K562 (cell line): ENCODE data around the gene TMEM38B. TPM values are rescaled to one million over a fixed set of nuclear protein-coding genes. Genes with fewer than 3 reads are reported as not detected.

Experiments
- ATAC-seq: fragments of 200-7000 bp; cut with Tn5 transposase; 3 replicates; pipeline ENCODE4 v1.9.1; 2020; ENCODE audit warnings: moderate library complexity
- BruUV-seq: library from RNA; stranded (reverse); fragments of 400-500 nt; replicated peaks from 2 replicates; lab custom pipeline; 2021; lab: Mats Ljungman, UMichigan
- CTCF ChIA-PET: fragments of 300-600 bp; formaldehyde crosslinking; extraction: SDS; loops from one replicate; lab custom pipeline; 2021; ENCODE audit warnings: low intra/inter-chr PET ratio; lab: Yijun Ruan, JAX
- POLR2A ChIA-PET: fragments of 300-600, 350-650 bp; sonication (Branson Sonifier 250); formaldehyde crosslinking; extraction: SDS; loops from one replicate; lab custom pipeline; 2021; ENCODE audit warnings: antibody characterized with exemption, inconsistent platforms; lab: Yijun Ruan, JAX
- DNase-seq, 4 experiments: peaks; one replicate each; pipeline versions ENCODE4 v3.0.0 to v3.0.0-alpha.2; 2011 to 2018; ENCODE audit warnings: low spot score in 3 of 4, mixed read lengths in 3 of 4; ENCODE audit errors: extremely low read depth in 1 of 4
- FAIRE-seq: peaks from 2 replicates; lab custom pipeline; 2011; peaks lifted over from hg19 to GRCh38; lab: Jason Lieb, UNC
- H2AFZ ChIP-seq: 2 replicates; pipeline ENCODE4 v1.6.0; 2011; ENCODE audit warnings: low read depth, low read length, control low read depth, inconsistent platforms
- H3K27ac ChIP-seq: fragments of 200-600 bp; 3 replicates; pipeline ENCODE4 v1.8.0; 2011; ENCODE audit warnings: low read depth, mild to moderate bottlenecking, control low read depth, inconsistent platforms, low read length, moderate library complexity, mixed read lengths; ENCODE audit errors: extremely low read depth
- H3K27me3 ChIP-seq, 2 experiments: fragments of 300-600 bp in 1 of 2; 2 replicates in 1 of 2; 3 replicates in 1 of 2; pipeline versions ENCODE4 v1.6.0 to v1.8.0; 2011; ENCODE audit warnings: inconsistent platforms in 2 of 2, low read length in 2 of 2, mild to moderate bottlenecking in 1 of 2, mixed read lengths in 1 of 2, moderate library complexity in 1 of 2; ENCODE audit not compliant: control insufficient read depth in 2 of 2, insufficient read depth in 2 of 2
- H3K36me3 ChIP-seq: fragments of 300-600 bp; 3 replicates; pipeline ENCODE4 v1.8.0; 2011; ENCODE audit warnings: mild to moderate bottlenecking, low read length, inconsistent platforms; ENCODE audit not compliant: control insufficient read depth, insufficient read depth
- H3K4me1 ChIP-seq, 2 experiments: fragments of 200-600 bp in 1 of 2; replicated peaks in 1 of 2; 2 replicates in 1 of 2; 3 replicates in 1 of 2; pipeline versions ENCODE4 v1.5.1 to v1.8.0; 2011; ENCODE audit warnings: inconsistent platforms in 2 of 2, low read length in 2 of 2, mild to moderate bottlenecking in 1 of 2, mixed read lengths in 1 of 2, moderate library complexity in 1 of 2; ENCODE audit not compliant: control insufficient read depth in 2 of 2, insufficient read depth in 2 of 2
- H3K4me2 ChIP-seq: 2 replicates; pipeline ENCODE4 v1.6.1; 2011; ENCODE audit warnings: low read length, control low read depth, inconsistent platforms, mixed read lengths; ENCODE audit not compliant: insufficient read depth
- H3K4me3 ChIP-seq: fragments of 200-600 bp; sonication (generic), shearing (Covaris generic); 2 replicates; pipeline ENCODE4 v1.5.1; 2016; ENCODE audit warnings: control low read depth, inconsistent platforms
- H3K79me2 ChIP-seq: fragments of 200-600 bp; 3 replicates; pipeline ENCODE4 v1.8.0; 2011; ENCODE audit warnings: low read length, inconsistent platforms; ENCODE audit not compliant: control insufficient read depth, insufficient read depth
- H3K9ac ChIP-seq, 2 experiments: 2 replicates each; pipeline versions ENCODE4 v1.6.0 to v1.6.1; 2011; ENCODE audit warnings: low read depth in 2 of 2, low read length in 2 of 2, control low read depth in 1 of 2, inconsistent platforms in 1 of 2, mild to moderate bottlenecking in 1 of 2, mixed read lengths in 1 of 2; ENCODE audit not compliant: insufficient read depth in 1 of 2
- H3K9me1 ChIP-seq: one replicate; pipeline ENCODE4 v1.6.0; 2011; ENCODE audit warnings: inconsistent platforms, mild to moderate bottlenecking, low read length, moderate library complexity; ENCODE audit not compliant: control insufficient read depth, insufficient read depth
- H3K9me3 ChIP-seq: replicated peaks from 2 replicates; pipeline ENCODE4 v1.5.1; 2011; ENCODE audit warnings: low read depth, low read length, inconsistent platforms; ENCODE audit not compliant: control insufficient read depth, insufficient read depth
- H4K20me1 ChIP-seq: replicated peaks from 2 replicates; pipeline ENCODE4 v1.6.1; 2011; ENCODE audit warnings: low read length, inconsistent platforms, mixed read lengths; ENCODE audit not compliant: control insufficient read depth, insufficient read depth
- CEBPB ChIP-seq: fragments of 450-650 bp; IDR thresholded peaks from 2 replicates; pipeline ENCODE4 v1.6.1; 2016; ENCODE audit warnings: missing genetic modification characterization, missing compliant biosample characterization
- CEBPG ChIP-seq, 3 experiments: fragments of 200-800 bp in 1 of 3; sonication (Bioruptor generic) in 1 of 3; sonication (generic) in 1 of 3; formaldehyde crosslinking in 1 of 3; IDR thresholded peaks in 2 of 3; conservative IDR thresholded peaks in 1 of 3; 2 replicates each; pipeline versions ENCODE4 v1.6.1 to v1.8.0; 2016 to 2022; ENCODE audit warnings: missing compliant biosample characterization in 2 of 3, missing genetic modification characterization in 2 of 3, mild to moderate bottlenecking in 1 of 3, missing genetic modification reagents in 1 of 3
- ETV1 ChIP-seq: fragments of 450-650 bp; conservative IDR thresholded peaks from 2 replicates; pipeline ENCODE4 v1.6.1; 2016; ENCODE audit warnings: missing genetic modification characterization, control low read depth, low read depth, missing compliant biosample characterization
- IRF2 ChIP-seq: sonication (generic); formaldehyde crosslinking; IDR thresholded peaks from 2 replicates; pipeline ENCODE4 v1.8.1; 2022; ENCODE audit warnings: mild to moderate bottlenecking, missing genetic modification reagents
- SIN3B ChIP-seq: fragments of 450-650 bp; IDR thresholded peaks from 2 replicates; pipeline ENCODE4 v1.6.1; 2017; ENCODE audit warnings: low read depth, mild to moderate bottlenecking, moderate library complexity
- STAT6 ChIP-seq: sonication (generic); formaldehyde crosslinking; IDR thresholded peaks from 2 replicates; pipeline ENCODE4 v1.8.1; 2023; ENCODE audit warnings: mild to moderate bottlenecking, missing genetic modification reagents
- TAF9B ChIP-seq: fragments of 450-650 bp; IDR thresholded peaks from 2 replicates; pipeline ENCODE4 v1.6.1; 2018; ENCODE audit warnings: mild to moderate bottlenecking; ENCODE audit not compliant: partially characterized antibody
- THRAP3 ChIP-seq: fragments of 450-650 bp; IDR thresholded peaks from 2 replicates; pipeline ENCODE4 v1.6.1; 2016; ENCODE audit warnings: mild to moderate bottlenecking, inconsistent platforms, borderline replicate concordance
- XRCC3 ChIP-seq: fragments of 450-650 bp; IDR thresholded peaks from 2 replicates; pipeline ENCODE4 v1.6.1; 2017; ENCODE audit warnings: mild to moderate bottlenecking, moderate library complexity
- WGBS: fragments of 100-300 bp; shearing (Covaris generic); methylation state at CpG from one replicate; pipeline ENCODE4 v1.1.6; 2016; ENCODE audit warnings: low coverage, mixed read lengths; ENCODE audit not compliant: insufficient coverage; ENCODE audit errors: missing lambda C conversion rate; 5-methylcytosine and 5-hydroxymethylcytosine counted together
- in situ Hi-C: fragments of 300-500 bp; cut with MboI; formaldehyde crosslinking; loops from 4 replicates; pipeline ENCODE4 v1.15.0; 2018; ENCODE audit warnings: inconsistent platforms, mixed read lengths
- intact Hi-C: fragments of 100-400 bp; cut with micrococcal nuclease; formaldehyde crosslinking; loops from 2 replicates; pipeline ENCODE4 v1.14.2; 2022
- polyA plus RNA-seq, 8 experiments: library from polyadenylated mRNA; depleted of rRNA in 4 of 8; stranded (reverse) in 5 of 8; unstranded in 3 of 8; fragments of >200 nt; fragmentation: Nextera tagmentation in 2 of 8; fragmentation: Illumina TruSeq in 1 of 8; extraction: Ambion mirVana in 2 of 8; extraction: Trizol in 1 of 8; gene quantifications; 2 replicates each; pipeline versions ENCODE4 v1.2.1 to v1.2.3, GENCODE V29; 2011 to 2014; ENCODE audit warnings: inconsistent platforms in 1 of 8, missing spikeins in 1 of 8
- total RNA-seq, 7 experiments: library from RNA; depleted of rRNA in 6 of 7; stranded (reverse); fragments of >200 nt in 6 of 7; fragmentation: Illumina TruSeq in 2 of 7; extraction: Trizol in 2 of 7; gene quantifications; 2 replicates each; pipeline versions ENCODE4 v1.2.1 to v1.2.3, GENCODE V29; 2011 to 2021; ENCODE audit warnings: low replicate concordance in 1 of 7
- TF ChIP-seq, protein P1 (sequence below): fragments of 200-800 bp; sonication (Bioruptor generic); IDR thresholded peaks from 2 replicates; pipeline ENCODE4 v1.6.1; 2017; ENCODE audit warnings: missing genetic modification characterization, missing compliant biosample characterization

TMEM38B gene
- total and polyA plus RNA-seq, 9 of the 15 experiments (the other 6 are each of a cell fraction or from before 2014, with no cell fraction given): 26.0 to 57.5 (median 38.5) TPM

DNA sequence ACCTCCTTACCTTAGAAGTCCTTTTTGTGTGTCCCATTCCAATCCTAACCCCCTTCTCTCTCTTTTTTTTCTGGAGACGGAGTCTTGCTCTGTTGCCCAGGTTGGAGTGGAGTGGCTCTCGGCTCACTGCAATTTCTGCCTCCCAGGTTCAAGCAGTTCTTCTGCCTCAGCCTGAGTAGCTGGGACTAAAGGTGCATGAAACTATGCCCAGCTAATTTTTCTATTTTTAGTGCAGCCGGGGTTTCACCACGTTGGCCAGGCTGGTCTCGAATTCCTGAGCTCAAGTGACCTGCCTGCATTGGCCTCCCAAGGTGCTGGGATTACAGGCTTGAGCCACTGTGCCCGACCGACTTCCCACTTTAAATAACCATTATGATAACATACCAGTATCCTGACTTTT, 17.5 kb downstream of the TMEM38B start (continued):
- TF ChIP-seq STAT6: no peak
- TF ChIP-seq, protein P1, sequence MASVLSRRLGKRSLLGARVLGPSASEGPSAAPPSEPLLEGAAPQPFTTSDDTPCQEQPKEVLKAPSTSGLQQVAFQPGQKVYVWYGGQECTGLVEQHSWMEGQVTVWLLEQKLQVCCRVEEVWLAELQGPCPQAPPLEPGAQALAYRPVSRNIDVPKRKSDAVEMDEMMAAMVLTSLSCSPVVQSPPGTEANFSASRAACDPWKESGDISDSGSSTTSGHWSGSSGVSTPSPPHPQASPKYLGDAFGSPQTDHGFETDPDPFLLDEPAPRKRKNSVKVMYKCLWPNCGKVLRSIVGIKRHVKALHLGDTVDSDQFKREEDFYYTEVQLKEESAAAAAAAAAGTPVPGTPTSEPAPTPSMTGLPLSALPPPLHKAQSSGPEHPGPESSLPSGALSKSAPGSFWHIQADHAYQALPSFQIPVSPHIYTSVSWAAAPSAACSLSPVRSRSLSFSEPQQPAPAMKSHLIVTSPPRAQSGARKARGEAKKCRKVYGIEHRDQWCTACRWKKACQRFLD (CRISPR knock-in tag): no peak
- TF ChIP-seq TAF9B: no peak
- no peak for TF ChIP-seq IRF2
- TF ChIP-seq SIN3B: no peak

GRCh38 chr9:105712297-105712696, 18.0 kb downstream of the TMEM38B start:
- in situ Hi-C loops: loop anchor here (10.0 kb wide), 1 partner anchor 97 kb away; no protein-coding TSS in a partner anchor
- no peak overlapping the region for H2AFZ ChIP-seq
- H3K27ac ChIP-seq: no peak overlapping the region
- ChIA-PET POLR2A (interaction anchor here (0.7 to 1.0 kb wide), 2 partner anchors 19 to 597 kb away, joined by 3 read pairs; no protein-coding TSS in a partner anchor), CTCF (no interaction called here)
- no peak for DNase-seq
- ATAC-seq: no peak
- no TSS peak for BruUV-seq
- H3K4me2 ChIP-seq: no peak overlapping the region
- peaks cover 0 to 14% of the 10 kb centered on the region in 2 experiments; a peak in 1 of 5 replicates for H3K4me1 ChIP-seq
- TF ChIP-seq CEBPG (CRISPR knock-in tag; IDR thresholded peaks at IDR 0.05) (no peak), CEBPG (tag; conservative IDR thresholded peaks at IDR 0.05 in 1 of 2, IDR thresholded peaks at IDR 0.05 in 1 of 2) (peak in 1 of 2 experiments; percentile 61; a peak in 2 of 4 replicates), ETV1 (tag) (no peak), THRAP3 (no peak), XRCC3 (no peak), CEBPB (tag) (peak; percentile 73)
- no peaks in the 10 kb centered on the region for H3K9me1 ChIP-seq
- no peak overlapping the region for H3K4me3 ChIP-seq
- no peak for FAIRE-seq
- no peak overlapping the region for H3K9ac ChIP-seq
- WGBS: 38% methylated on average over 1 of the region's 1 CpG
- H3K27me3 ChIP-seq: no peaks in the 10 kb centered on the region
- H3K79me2 ChIP-seq: 0 out of 3 replicates have a peak, but pooled peaks cover 4% of the 10 kb centered on the region
- no peaks in the 10 kb centered on the region for H3K9me3 ChIP-seq
- peaks cover 17% of the 10 kb centered on the region; the same call in 2 of the 3 replicates for H3K36me3 ChIP-seq
- H4K20me1 ChIP-seq: no peaks in the 10 kb centered on the region
- intact Hi-C loops: no loop called here
